Measurements from ENCODE around the gene CDH5. TPM values are rescaled to one million over a fixed set of nuclear protein-coding genes. Genes with fewer than 3 reads are reported as not detected.

Gene CDH5
- total RNA-seq, 1 experiment from 2014 or later, result 0.25 TPM

DNA sequence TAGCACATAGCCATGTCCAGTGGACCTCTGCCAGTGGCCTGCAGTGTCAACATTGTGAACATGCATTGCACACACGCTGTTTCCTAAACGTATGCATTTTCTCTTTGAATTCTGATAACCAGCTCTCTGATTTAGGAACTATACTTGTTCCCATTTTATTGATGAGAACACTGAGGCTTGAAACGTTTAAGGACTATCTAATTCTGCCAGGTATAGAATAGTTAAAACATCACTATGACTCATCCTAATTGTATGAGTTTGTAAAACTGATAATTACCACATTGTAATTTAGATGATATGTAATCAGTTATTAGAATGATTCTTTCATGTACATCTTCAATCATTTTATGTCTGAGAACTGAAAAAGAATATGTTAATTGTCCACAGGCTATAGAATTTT lies 63.7 kb downstream of the CDH5 start:
- peaks cover 27% of the 10 kb centered on the region for H3K27me3 Mint-ChIP-seq (ENCODE audit: insufficient read depth, unreplicated experiment)
- no peak overlapping the region for H3K4me3 Mint-ChIP-seq (ENCODE audit: unreplicated experiment)
- ChIA-PET CTCF (no interaction called here), POLR2A (no interaction called here)
- Histone ChIP-seq H3K4me1 (no peaks in the 10 kb centered on the region), H3K36me3 (ENCODE audit: control insufficient read depth, insufficient read depth, low read length) (no peaks in the 10 kb centered on the region), H3K4me3 (ENCODE audit: low read depth, low read length) (no peak overlapping the region), H3K27me3 (replicated peaks; ENCODE audit: control insufficient read depth, insufficient read depth, low read length) (peaks cover 7% of the 10 kb centered on the region; the same call in 1 of the 2 replicates), H3K9me3 (no peaks in the 10 kb centered on the region)
- H3K4me1 Mint-ChIP-seq (ENCODE audit: low read depth, unreplicated experiment), result peaks cover 6% of the 10 kb centered on the region
- TF ChIP-seq CTCF (IDR thresholded peaks at IDR 0.05; ENCODE audit: insufficient read depth in 1 of 2, low read depth in 1 of 2, low read length in 1 of 2, severe bottlenecking in 1 of 2, unreplicated experiment in 1 of 2), result no peak
- H3K27ac Mint-ChIP-seq (ENCODE audit: unreplicated experiment), result no peak overlapping the region
- H3K36me3 Mint-ChIP-seq (ENCODE audit: insufficient read depth, unreplicated experiment), result no peaks in the 10 kb centered on the region
- no TSS peak for BruUV-seq (replicated peaks)
- H3K9me3 Mint-ChIP-seq (ENCODE audit: unreplicated experiment), result no peaks in the 10 kb centered on the region
- intact Hi-C loops (cut with micrococcal nuclease; ENCODE audit: unreplicated experiment), result no loop called here
- DNase-seq, result no peak

DNA sequence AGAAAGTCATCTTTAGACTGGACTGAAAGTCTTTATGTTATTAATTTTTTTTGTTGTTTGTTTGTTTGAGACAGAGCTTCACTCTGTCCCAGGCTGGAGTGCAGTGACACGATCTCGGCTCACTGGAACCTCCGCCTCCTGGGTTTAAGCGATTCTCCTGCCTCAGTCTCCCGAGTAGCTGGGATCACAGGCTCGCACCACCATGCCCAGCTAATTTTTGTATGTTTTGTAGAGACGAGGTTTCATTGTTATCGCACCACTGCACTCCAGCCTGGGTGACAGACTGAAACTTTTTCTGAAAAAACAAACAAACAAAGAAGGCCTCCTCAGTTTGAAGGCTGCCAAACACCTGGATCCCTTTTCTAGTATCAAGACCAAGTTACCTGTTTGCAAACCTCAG lies 65.3 kb downstream of the CDH5 start:
- BruUV-seq (replicated peaks), result no TSS peak
- TF ChIP-seq CTCF (IDR thresholded peaks at IDR 0.05; ENCODE audit: insufficient read depth in 1 of 2, low read depth in 1 of 2, low read length in 1 of 2, severe bottlenecking in 1 of 2, unreplicated experiment in 1 of 2), result no peak
- Histone ChIP-seq H3K27me3 (replicated peaks; ENCODE audit: control insufficient read depth, insufficient read depth, low read length) (peaks cover 3% of the 10 kb centered on the region; the same call in 1 of the 2 replicates), H3K36me3 (ENCODE audit: control insufficient read depth, insufficient read depth, low read length) (no peaks in the 10 kb centered on the region), H3K4me3 (ENCODE audit: low read depth, low read length) (no peak overlapping the region), H3K9me3 (no peaks in the 10 kb centered on the region), H3K4me1 (no peaks in the 10 kb centered on the region)
- Mint-ChIP-seq H3K27ac (ENCODE audit: unreplicated experiment) (no peak overlapping the region), H3K4me1 (ENCODE audit: low read depth, unreplicated experiment) (peaks cover under 1% of the 10 kb centered on the region), H3K36me3 (ENCODE audit: insufficient read depth, unreplicated experiment) (no peaks in the 10 kb centered on the region), H3K9me3 (ENCODE audit: unreplicated experiment) (no peaks in the 10 kb centered on the region), H3K4me3 (ENCODE audit: unreplicated experiment) (no peak overlapping the region), H3K27me3 (ENCODE audit: insufficient read depth, unreplicated experiment) (peaks cover 20% of the 10 kb centered on the region)
- DNase-seq, result no peak
- ChIA-PET POLR2A (no interaction called here), CTCF (interaction anchor here (0.7 kb wide), 1 partner anchor 90 kb away, joined by 3 read pairs; no protein-coding TSS in a partner anchor)
- intact Hi-C loops (cut with micrococcal nuclease; ENCODE audit: unreplicated experiment), result no loop called here

DNA sequence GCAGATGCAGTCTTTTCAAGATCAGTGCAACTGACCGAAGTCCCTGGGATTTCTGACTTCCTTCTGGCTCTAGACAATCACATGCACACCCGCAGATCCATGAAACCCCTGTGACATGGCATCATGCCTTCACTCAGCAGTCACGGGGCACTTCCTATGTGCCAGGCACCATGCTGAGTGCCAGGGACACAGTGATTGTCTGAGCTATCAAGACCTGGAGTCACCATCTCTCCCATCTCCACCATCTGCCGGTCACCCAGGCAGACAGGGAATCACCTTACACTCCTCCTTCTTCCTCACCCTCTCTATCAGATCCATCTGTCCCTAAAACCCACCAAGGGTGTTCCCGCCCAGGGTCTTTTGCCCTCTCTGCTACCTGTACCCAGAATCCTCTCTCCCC lies 65.9 kb downstream of the CDH5 start:
- Mint-ChIP-seq H3K4me3 (ENCODE audit: unreplicated experiment) (no peak overlapping the region), H3K27ac (ENCODE audit: unreplicated experiment) (no peak overlapping the region), H3K9me3 (ENCODE audit: unreplicated experiment) (no peaks in the 10 kb centered on the region), H3K27me3 (ENCODE audit: insufficient read depth, unreplicated experiment) (peaks cover 20% of the 10 kb centered on the region), H3K4me1 (ENCODE audit: low read depth, unreplicated experiment) (no peaks in the 10 kb centered on the region), H3K36me3 (ENCODE audit: insufficient read depth, unreplicated experiment) (no peaks in the 10 kb centered on the region)
- H3K4me1 ChIP-seq, result no peaks in the 10 kb centered on the region
- DNase-seq, result no peak
- intact Hi-C loops (cut with micrococcal nuclease; ENCODE audit: unreplicated experiment), result no loop called here
- peaks cover 3% of the 10 kb centered on the region; the same call in 1 of the 2 replicates for H3K27me3 ChIP-seq (replicated peaks; ENCODE audit: control insufficient read depth, insufficient read depth, low read length)
- CTCF ChIA-PET, result no interaction called here
- H3K9me3 ChIP-seq, result no peaks in the 10 kb centered on the region
- BruUV-seq (replicated peaks), result no TSS peak
- no peaks in the 10 kb centered on the region for H3K36me3 ChIP-seq (ENCODE audit: control insufficient read depth, insufficient read depth, low read length)
- H3K4me3 ChIP-seq (ENCODE audit: low read depth, low read length), result no peak overlapping the region
- no peak for TF ChIP-seq CTCF (IDR thresholded peaks at IDR 0.05; ENCODE audit: insufficient read depth in 1 of 2, low read depth in 1 of 2, low read length in 1 of 2, severe bottlenecking in 1 of 2, unreplicated experiment in 1 of 2)
- POLR2A ChIA-PET, result no interaction called here
